HG03432 (cell line): ENCODE data around the gene PAX6.
"Not testable (repeated sequence)": the region's sequence is repeated elsewhere in the genome, so short reads cannot be mapped to it uniquely, and the experiment has no call there.

Experiments used
- ATAC-seq: cut with Tn5 transposase; IDR thresholded peaks from one replicate; pipeline ENCODE4 v1.9.1; 2021; ENCODE audit warnings: mild to moderate bottlenecking, moderate library complexity; ENCODE audit not compliant: unreplicated experiment

PAX6 gene

DNA sequence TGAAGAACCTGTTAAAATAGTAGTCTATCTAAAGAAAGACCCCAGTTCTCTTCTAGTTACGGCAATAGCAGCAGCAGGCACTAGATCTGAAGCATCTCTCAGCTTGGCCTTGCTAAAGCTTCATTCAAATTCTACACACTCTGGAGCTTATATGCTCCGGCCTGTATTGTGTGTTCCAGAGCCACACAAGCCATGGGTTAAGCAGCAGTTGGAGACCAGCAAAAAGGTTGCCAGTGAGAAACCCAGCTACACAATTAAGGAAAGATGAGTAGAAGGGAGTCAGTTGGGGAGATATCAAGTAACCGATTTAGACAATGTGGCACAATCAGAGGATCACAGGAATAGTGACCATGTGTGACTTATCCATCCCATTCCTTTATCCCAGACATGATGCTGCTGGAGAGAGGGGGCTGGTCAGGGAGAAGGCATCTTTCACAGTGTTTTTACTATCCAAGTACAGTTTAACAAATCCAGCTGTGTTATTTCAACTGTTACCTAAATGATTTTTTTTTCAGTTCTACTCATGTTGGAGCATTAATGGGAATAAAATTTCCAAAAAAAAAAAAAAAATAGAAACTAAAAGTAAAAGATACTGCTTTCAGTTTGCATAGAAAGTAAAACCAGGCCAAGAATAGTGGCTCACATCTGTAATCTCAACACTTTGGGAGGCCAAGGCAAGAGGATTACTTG is 41.0 kb downstream of the PAX6 start:
- no peak for ATAC-seq

DNA sequence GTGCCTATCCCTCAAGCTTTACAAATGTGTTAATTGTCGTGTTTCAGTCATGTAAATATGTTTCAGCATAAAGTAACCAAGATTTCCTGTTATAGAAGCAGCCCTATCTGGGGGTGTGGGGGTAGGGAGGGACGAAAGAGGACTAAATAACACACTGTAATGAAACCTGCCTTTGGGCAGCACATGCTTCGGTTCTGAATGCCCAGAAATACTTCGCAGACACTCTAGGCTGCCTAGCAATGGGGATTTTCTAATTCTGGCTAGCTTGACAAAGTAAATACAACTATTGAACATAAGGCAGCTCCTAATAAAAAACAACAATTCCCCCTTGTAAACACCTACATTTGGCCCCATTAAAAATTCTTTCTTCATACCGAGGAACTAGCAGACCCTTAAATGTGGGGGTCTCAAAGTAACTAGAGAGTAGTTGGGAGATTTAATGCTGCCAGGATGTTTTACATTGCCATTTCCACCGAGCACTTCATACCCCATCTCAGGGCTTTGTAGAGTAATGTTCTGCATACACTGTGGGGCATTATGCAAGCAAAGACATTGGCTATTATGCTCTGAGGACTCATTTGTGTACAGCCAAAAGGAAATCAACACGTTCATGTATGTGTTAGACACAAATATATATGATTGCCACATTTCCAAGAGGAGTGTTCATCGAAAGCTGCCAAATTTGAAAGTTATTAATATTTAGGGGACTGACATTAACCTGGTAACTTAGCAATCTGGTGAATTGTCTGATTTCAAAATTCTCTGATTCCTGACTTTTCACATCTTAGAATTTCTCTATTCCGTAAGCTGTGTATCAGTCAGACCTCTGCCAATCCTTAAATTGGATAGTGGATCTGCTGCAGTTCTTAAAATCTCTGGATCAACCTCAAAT is 42.1 kb downstream of the PAX6 start:
- ATAC-seq = no peak

DNA sequence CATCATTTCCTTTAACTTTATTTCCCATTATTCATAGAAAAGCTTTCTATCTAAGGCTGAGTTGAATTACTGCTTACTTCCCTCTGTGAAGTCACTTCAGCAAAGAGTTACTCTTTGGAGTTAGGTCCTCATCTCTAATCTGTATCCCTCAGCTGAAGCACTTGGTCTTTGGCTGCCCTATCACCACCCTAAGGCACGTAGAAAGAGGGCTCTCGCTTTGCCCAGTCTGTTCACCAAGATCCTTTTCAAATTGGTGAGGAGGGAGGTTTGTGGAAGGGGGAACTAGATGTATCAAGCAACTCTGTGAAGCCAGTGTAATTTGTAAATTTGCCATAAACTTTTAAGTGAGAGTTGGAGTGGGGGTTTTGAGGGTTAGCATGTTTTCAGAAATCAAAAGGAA is 43.4 kb downstream of the PAX6 start:
- no peak for ATAC-seq

DNA sequence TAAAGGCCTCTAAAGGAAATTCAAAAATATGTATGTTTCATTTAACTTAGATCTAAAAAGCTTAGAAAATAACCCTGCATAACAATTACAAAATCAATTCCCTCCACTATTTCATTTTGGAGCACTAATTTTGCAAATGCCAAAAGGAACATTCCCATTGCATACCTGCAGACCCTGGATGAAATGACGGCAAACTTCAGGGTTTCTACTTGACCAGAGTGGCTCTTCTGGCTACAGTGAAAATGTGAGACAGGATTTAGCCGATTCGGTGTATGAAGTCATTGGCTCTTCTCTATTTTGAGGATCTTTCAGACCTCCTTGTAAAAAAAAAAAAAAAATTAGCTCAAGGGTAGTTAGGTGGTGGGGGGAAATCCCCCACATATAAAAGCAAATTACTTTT is 44.1 kb downstream of the PAX6 start:
- no peak for ATAC-seq

DNA sequence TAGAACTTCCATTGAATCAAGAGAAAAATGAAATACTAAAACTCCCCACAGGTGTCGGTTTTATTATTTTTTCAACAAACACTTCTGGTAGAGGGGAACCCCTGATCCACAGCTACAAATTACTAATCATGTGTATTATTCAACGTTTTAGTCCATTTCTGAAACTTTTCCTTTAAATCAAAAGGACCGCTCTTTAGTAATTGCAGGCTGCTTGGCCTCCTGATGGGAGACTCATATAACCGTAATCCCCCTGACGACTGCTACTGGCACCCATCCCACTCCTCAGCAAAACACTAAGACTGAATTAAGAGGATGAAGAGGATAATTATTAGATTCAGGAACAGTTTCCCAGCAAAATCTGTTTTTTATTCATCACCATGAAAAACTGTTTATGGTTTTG is 46.4 kb downstream of the PAX6 start:
- ATAC-seq = no peak

DNA sequence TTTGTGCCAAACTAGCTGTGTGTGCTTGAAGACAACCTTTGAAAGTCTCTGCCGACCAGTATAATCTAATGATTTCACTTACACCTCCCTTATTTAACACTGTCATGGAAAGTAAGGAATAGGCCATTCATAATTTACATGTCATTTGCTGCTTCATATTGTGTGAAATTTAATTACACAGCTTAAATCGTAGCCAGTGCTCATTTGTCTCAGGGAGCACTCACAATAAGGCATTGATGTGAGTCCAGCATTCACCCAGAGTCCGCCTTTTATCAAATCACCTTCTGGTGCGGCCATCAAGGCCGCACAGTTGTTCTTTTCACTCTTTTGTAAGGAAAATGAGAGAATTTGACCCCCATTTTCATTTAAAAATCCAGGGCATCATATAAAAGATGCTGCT is 46.9 kb downstream of the PAX6 start:
- no peak for ATAC-seq

DNA sequence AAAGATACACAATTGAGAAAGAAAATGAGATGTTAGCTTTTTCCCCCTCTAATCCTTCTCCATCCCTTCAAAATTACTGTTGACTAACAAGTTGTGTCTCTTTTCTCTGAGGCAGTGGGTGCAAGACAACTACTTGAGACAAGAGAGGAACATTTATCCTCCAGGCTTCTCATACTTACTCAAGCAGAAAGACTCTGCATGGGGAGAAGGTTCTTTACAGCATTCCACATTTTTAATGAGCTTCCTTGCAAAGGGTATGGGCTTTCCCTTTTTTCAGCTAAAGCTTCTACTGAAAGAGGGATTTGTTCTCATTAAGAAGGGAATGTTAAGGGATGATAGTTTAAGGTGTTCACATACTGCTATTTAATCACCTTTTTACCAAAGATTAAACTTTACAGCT is 47.8 kb downstream of the PAX6 start:
- no peak for ATAC-seq

DNA sequence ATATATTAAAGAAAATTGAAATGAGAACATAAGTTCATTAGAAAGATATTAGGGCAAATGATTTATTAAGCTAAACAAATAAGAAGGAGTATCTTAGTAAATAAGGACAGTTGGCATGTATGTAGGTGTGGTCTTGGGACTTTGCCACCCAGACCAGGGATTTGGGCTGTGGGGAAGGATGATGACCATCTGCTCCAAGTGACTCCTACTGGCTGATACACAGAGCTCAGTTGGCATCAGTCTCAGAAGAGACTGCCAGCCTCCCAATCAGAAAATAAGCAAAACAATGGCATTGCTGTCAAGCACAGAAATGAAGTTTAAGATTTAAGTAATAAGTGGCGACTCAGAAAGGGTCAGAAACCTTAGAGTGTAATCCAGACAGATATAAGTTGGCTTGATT is 49.5 kb downstream of the PAX6 start:
- ATAC-seq = no peak

DNA sequence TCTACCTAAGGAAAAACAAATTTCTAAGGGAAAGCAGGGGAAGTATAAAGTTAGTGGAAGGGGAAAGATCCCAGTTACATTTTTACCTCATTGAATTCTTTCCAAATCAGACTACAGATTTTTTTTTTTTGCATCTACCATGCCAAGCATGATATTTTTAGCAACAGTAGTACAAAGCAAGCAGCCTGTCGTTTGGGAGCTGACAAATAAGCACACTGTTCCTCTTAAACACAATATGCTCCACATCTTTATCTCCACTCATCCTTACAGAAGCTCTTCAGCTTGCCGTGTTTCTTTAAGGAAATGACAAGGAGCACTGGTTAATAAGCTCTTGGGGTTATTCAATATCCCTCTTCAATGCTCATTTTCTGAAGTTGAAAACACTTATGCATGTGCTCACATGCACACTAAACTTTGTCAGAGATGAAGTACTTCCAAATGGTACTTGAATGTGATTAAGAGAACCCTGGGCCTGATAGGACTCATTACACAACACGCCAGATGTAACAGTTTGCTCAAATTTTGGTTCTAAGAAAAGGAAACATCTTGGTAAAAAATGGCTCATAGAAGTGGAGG is 53.8 kb downstream of the PAX6 start:
- no peak for ATAC-seq

DNA sequence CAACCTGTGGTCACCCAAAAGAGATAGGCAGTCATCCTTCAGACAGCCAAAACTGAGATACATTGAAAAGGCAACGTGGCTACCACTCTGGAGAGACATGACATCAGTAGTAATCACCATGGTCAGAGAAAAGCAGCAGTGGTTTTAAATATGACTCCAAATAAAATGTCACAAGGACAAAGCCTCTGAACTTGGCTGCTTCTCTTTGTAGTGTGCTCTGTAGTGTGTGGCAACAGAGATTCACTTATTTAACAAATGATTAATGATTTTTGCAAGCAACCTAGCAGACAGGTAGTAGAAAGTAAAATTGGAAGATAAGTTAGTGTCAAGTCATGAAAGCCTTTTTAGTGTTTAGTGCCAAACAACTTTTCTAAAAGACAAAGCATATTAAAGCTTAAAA is 63.5 kb downstream of the PAX6 start:
- ATAC-seq = no peak

DNA sequence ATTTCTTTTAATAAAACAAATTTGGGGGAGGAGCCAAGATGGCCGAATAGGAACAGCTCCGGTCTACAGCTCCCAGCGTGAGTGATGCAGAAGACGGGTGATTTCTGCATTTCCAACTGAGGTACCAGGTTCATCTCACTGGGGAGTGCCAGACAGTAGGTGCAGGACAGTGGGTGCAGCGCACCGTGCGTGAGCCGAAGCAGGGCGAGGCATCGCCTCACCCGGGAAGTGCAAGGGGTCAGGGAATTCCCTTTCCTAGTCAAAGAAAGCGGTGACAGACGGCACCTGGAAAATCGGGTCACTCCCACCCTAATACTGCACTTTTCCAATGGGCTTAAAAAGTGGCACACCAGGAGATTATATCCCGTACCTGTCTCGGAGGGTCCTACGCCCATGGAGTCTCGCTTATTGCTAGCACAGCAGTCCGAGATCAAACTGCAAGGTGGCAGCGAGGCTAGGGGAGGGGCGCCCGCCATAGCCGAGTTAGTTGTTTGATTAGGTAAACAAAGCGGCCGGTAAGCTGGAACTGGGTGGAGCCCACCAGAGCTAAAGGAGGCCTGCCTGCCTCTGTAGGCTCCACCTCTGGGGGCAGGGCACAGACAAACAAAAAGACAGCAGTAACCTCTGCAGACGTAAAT is 70.3 kb downstream of the PAX6 start:
- not testable (repeated sequence) for ATAC-seq

DNA sequence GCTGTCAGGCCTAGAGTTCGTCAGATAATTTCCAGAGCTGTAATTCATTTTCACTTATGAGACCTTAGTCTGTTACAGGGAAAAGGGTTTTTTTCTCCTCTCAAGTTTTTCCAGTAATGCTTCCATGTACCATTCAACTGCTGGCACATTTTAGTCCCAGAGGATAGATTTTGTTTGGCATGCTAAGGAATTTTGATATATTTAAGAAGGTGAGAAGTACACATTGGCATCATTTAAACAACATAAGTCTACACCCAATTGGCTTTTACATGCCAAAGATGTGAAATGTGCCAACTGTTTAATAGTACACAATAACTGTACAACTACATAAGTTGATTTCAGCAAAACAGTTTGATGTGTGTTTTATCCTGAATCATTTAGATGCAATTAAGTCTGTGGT is 71.0 kb downstream of the PAX6 start:
- no peak for ATAC-seq
